KMS-11 (cell line): ENCODE measurements around the gene GLB1L2.

Experiments
- H2AFZ ChIP-seq: fragments of 200-600 bp; sonication (generic); 2 replicates; pipeline ENCODE4 v1.6.1; 2016; ENCODE audit warnings: antibody characterized with exemption, mixed run types, low read depth
- H3K27ac ChIP-seq: fragments of 200-600 bp; sonication (generic); 2 replicates; pipeline ENCODE4 v1.6.1; 2016; ENCODE audit warnings: mild to moderate bottlenecking, mixed run types
- H3K27me3 ChIP-seq: fragments of 200-600 bp; sonication (generic); 2 replicates; pipeline ENCODE4 v1.6.1; 2017; ENCODE audit warnings: mild to moderate bottlenecking, low read depth, mixed run types, moderate library complexity; ENCODE audit not compliant: insufficient read depth
- H3K36me3 ChIP-seq: fragments of 200-600 bp; sonication (generic); 2 replicates; pipeline ENCODE4 v1.6.1; 2017; ENCODE audit warnings: mild to moderate bottlenecking, mixed run types; ENCODE audit not compliant: insufficient read depth
- H3K4me1 ChIP-seq: fragments of 200-600 bp; sonication (generic); 2 replicates; pipeline ENCODE4 v1.6.1; 2016; ENCODE audit warnings: mild to moderate bottlenecking, low read depth, mixed run types; ENCODE audit not compliant: poor library complexity, severe bottlenecking
- H3K4me2 ChIP-seq: fragments of 200-600 bp; sonication (generic); 2 replicates; pipeline ENCODE4 v1.7.0; 2016; ENCODE audit warnings: mild to moderate bottlenecking, mixed run types
- H3K4me3 ChIP-seq: fragments of 200-600 bp; sonication (generic); IDR thresholded peaks from 2 replicates; pipeline ENCODE4 v1.6.1; 2017; ENCODE audit warnings: low read depth, low read length, mixed read lengths; ENCODE audit not compliant: insufficient read depth
- H3K79me2 ChIP-seq: fragments of 200-600 bp; sonication (generic); 2 replicates; pipeline ENCODE4 v1.6.1; 2016; ENCODE audit warnings: low read depth, mixed run types; ENCODE audit not compliant: insufficient read depth
- H3K9ac ChIP-seq: fragments of 200-600 bp; sonication (generic); 2 replicates; pipeline ENCODE4 v1.6.1; 2016; ENCODE audit warnings: mild to moderate bottlenecking, mixed run types
- H4K20me1 ChIP-seq: fragments of 200-600 bp; sonication (generic); 2 replicates; pipeline ENCODE4 v1.6.1; 2016; ENCODE audit warnings: mild to moderate bottlenecking, mixed run types; ENCODE audit not compliant: insufficient read depth
- TF ChIP-seq, protein P1 (sequence below): fragments of 200-600 bp; sonication (generic); conservative IDR thresholded peaks from 2 replicates; pipeline ENCODE4 v1.6.1; 2017; ENCODE audit warnings: low read depth, mild to moderate bottlenecking, antibody characterized with exemption, low read length, moderate library complexity, mixed read lengths

The GLB1L2 gene

DNA sequence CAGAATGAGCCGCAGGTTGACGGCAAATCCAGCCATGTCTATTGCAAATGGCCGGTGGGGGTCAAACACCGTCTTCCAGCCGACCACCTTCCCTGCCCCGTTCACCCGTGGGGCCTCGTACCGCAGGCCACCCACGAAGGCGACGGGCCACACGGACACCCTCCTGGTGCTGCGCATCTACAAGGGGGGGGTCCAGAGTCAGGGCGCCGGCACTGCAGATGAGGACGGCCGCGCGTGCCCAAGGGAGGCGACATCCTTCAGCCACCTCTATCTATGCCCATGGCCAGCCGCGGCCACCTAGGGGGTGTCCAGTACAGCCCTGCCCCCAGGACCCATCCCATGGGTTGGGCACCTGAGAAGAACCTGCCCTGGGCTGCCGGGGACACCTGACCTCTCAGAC, 51.0 kb downstream of the GLB1L2 start:
- H3K9ac ChIP-seq: no peak overlapping the region
- no peak overlapping the region for H2AFZ ChIP-seq
- no peaks in the 10 kb centered on the region for H3K36me3 ChIP-seq

DNA sequence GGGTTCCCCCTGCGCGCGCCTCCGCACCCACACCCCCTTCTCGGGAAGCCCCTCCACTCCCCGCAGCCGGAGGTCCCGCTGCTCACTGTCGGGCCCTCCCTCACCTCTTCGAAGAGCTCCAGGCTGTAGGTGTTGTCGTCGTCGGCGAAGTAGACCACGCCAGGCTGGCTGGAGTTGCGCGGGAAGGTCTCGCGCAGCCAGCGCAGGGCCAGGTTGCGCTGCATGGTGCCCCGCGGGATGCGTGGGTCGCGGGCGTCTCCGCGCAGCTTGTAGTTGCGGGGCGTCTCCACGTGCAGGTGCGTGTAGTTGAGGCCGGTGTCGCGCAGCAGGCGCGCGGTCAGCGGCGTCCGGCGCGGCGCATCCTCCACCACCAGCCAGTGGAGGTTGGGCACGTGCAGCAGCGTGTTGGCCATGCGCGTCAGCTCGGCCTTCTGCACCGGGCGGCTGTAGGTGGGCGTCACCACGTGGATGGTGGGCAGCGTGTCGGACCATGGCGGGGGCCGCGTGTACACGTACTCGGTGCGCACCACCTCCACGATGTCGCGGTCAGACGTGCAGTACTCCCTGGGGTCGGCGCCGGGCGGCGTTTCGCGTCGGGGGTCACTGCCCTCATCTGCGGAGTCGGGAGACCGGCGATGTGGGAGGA, 51.9 kb downstream of the GLB1L2 start:
- H3K4me2 ChIP-seq: no peak overlapping the region

More for the DNA sequence above, 51.0 kb downstream of the GLB1L2 start:
- Histone ChIP-seq H4K20me1 (no peaks in the 10 kb centered on the region), H3K79me2 (no peaks in the 10 kb centered on the region), H3K27ac (no peak overlapping the region), H3K27me3 (no peaks in the 10 kb centered on the region), H3K4me3 (no peak overlapping the region), H3K4me2 (no peak overlapping the region), H3K4me1 (no peaks in the 10 kb centered on the region)
- TF ChIP-seq, protein P1, sequence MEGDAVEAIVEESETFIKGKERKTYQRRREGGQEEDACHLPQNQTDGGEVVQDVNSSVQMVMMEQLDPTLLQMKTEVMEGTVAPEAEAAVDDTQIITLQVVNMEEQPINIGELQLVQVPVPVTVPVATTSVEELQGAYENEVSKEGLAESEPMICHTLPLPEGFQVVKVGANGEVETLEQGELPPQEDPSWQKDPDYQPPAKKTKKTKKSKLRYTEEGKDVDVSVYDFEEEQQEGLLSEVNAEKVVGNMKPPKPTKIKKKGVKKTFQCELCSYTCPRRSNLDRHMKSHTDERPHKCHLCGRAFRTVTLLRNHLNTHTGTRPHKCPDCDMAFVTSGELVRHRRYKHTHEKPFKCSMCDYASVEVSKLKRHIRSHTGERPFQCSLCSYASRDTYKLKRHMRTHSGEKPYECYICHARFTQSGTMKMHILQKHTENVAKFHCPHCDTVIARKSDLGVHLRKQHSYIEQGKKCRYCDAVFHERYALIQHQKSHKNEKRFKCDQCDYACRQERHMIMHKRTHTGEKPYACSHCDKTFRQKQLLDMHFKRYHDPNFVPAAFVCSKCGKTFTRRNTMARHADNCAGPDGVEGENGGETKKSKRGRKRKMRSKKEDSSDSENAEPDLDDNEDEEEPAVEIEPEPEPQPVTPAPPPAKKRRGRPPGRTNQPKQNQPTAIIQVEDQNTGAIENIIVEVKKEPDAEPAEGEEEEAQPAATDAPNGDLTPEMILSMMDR: no peak

DNA sequence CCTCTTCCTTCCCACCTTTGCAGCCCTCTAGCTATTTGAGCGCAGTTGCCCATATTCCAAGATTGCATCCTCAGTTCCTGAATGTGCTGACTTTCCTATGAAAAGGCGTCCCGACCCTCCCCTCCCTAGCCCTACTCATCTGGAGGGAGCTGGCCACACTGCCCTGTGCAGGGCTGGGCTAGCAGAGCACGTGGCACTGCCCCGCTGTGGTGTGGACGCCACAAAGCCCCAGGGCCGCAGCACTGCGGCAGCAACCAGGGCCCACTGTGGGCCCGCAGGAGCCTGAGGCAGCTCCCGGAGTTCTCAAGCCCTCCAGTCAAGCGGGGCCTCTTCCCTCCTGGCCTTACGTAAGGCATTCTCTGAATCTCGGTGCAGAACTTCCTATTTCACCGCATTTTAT, 52.6 kb downstream of the GLB1L2 start:
- Histone ChIP-seq H3K36me3 (no peaks in the 10 kb centered on the region), H3K4me2 (no peak overlapping the region), H3K27ac (no peak overlapping the region), H4K20me1 (no peaks in the 10 kb centered on the region), H2AFZ (no peak overlapping the region), H3K4me3 (no peak overlapping the region), H3K27me3 (no peaks in the 10 kb centered on the region), H3K79me2 (no peaks in the 10 kb centered on the region), H3K9ac (no peak overlapping the region), H3K4me1 (no peaks in the 10 kb centered on the region)
- TF ChIP-seq, protein P1: no peak

More for the DNA sequence above, 51.9 kb downstream of the GLB1L2 start:
- H3K4me3 ChIP-seq: no peak overlapping the region
- H2AFZ ChIP-seq: no peak overlapping the region
- H3K27me3 ChIP-seq: no peaks in the 10 kb centered on the region
- no peaks in the 10 kb centered on the region for H4K20me1 ChIP-seq
- no peak overlapping the region for H3K9ac ChIP-seq
- TF ChIP-seq, protein P1: no peak
- H3K27ac ChIP-seq: no peak overlapping the region
- H3K36me3 ChIP-seq: no peaks in the 10 kb centered on the region
- no peaks in the 10 kb centered on the region for H3K79me2 ChIP-seq
- H3K4me1 ChIP-seq: no peaks in the 10 kb centered on the region

DNA sequence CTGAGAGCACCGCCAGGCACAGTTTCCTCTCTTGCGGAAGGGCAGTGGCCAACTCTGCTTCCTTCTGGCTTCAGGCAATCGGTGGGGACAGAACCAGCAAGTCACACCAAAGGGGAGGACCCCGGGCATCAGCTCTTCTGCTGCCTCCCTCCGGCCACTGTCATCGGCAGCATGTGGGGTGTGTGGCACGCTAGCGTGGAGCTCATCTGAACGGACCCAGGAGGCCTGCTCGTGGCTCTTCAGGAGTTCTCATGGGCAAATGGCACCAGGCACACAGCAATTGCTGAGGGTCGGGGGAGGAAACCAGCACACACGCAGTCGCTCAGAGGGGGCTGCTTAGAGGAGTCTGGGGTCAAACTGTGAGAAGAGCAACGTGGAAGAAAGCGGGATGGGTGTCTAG, 53.4 kb downstream of the GLB1L2 start:
- Histone ChIP-seq H3K4me3 (no peak overlapping the region), H3K27me3 (no peaks in the 10 kb centered on the region), H3K9ac (no peak overlapping the region), H4K20me1 (no peaks in the 10 kb centered on the region), H3K4me2 (no peak overlapping the region), H3K27ac (no peak overlapping the region), H3K4me1 (no peaks in the 10 kb centered on the region), H3K36me3 (no peaks in the 10 kb centered on the region), H2AFZ (no peak overlapping the region), H3K79me2 (no peaks in the 10 kb centered on the region)
- TF ChIP-seq, protein P1: no peak
